ENCODE measurements around the gene ACOXL.

Gene ACOXL

DNA sequence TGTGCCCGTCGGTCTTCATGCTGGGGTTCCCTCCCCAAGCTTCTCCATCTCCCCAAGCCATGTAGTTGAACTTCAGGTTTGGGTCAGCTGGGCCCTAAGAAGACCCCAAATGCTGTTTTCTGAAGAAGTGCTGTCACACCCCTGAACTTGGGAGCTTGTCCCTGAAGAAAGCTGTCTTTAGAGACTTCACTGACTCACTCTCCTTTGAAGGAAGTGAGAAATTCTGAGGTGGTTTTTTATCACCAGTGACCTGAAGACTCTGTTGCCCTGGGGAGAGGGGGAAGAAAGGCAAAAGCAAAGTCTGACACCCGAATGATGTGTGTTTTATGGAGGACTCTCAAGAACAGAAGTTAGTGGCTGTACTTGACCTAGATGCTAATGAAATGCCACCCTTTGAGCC lies 304.8 kb downstream of the ACOXL start:
- H3K4ac ChIP-seq (ENCODE audit: low read depth in 1 of 2, low read length in 2 of 2): no peak overlapping the region
- 88% methylated on average over 3 of the region's 3 CpGs for WGBS
- no peaks in the 10 kb centered on the region for H3K79me1 ChIP-seq (replicated peaks; ENCODE audit: low read length, poor library complexity, severe bottlenecking)
- no peaks in the 10 kb centered on the region for H3K36me3 ChIP-seq (ENCODE audit: control insufficient read depth in 1 of 2, insufficient read depth in 2 of 2, low read depth in 1 of 2, low read length in 2 of 2)
- no peak overlapping the region for H3K23ac ChIP-seq (ENCODE audit: low read length in 2 of 2)
- peaks cover 48 to 70% of the 10 kb centered on the region in 2 experiments for H3K27me3 ChIP-seq (ENCODE audit: control insufficient read depth in 1 of 2, insufficient read depth in 1 of 2, low read length in 2 of 2)
- no peak overlapping the region for H3K18ac ChIP-seq (ENCODE audit: low read depth in 1 of 2, low read length in 2 of 2)
- no peak overlapping the region for H3K27ac ChIP-seq (ENCODE audit: low read length, poor library complexity, severe bottlenecking)
- H2BK12ac ChIP-seq (ENCODE audit: low read length in 2 of 2): no peak overlapping the region
- H3K4me3 ChIP-seq (ENCODE audit: insufficient read depth in 1 of 2, low read depth in 1 of 2, low read length in 2 of 2): no peak overlapping the region
- H2BK15ac ChIP-seq (ENCODE audit: low read depth, poor library complexity, severe bottlenecking): no peak overlapping the region
- H3K9me3 ChIP-seq (ENCODE audit: control insufficient read depth, low read length): no peaks in the 10 kb centered on the region
- no peak overlapping the region for H4K91ac ChIP-seq (ENCODE audit: low read length)
- no peak overlapping the region for H2BK5ac ChIP-seq (ENCODE audit: low read depth, low read length, poor library complexity, severe bottlenecking)
- H3K4me2 ChIP-seq (ENCODE audit: low read length, poor library complexity, severe bottlenecking): no peak overlapping the region
- H3K9ac ChIP-seq (ENCODE audit: low read length): no peak overlapping the region
- no peak for DNase-seq
- H2AK5ac ChIP-seq (ENCODE audit: low read length, severe bottlenecking): no peak overlapping the region
- no peak overlapping the region for H3K14ac ChIP-seq (ENCODE audit: low read length in 2 of 2)
- no peak overlapping the region for H2AFZ ChIP-seq (ENCODE audit: low read depth, low read length)
- H2BK120ac ChIP-seq (ENCODE audit: low read depth, low read length): no peak overlapping the region
- H3K4me1 ChIP-seq (ENCODE audit: control insufficient read depth, insufficient read depth, low read depth, low read length): peaks cover 6% of the 10 kb centered on the region
- no peak overlapping the region for H4K8ac ChIP-seq (ENCODE audit: low read length)

DNA sequence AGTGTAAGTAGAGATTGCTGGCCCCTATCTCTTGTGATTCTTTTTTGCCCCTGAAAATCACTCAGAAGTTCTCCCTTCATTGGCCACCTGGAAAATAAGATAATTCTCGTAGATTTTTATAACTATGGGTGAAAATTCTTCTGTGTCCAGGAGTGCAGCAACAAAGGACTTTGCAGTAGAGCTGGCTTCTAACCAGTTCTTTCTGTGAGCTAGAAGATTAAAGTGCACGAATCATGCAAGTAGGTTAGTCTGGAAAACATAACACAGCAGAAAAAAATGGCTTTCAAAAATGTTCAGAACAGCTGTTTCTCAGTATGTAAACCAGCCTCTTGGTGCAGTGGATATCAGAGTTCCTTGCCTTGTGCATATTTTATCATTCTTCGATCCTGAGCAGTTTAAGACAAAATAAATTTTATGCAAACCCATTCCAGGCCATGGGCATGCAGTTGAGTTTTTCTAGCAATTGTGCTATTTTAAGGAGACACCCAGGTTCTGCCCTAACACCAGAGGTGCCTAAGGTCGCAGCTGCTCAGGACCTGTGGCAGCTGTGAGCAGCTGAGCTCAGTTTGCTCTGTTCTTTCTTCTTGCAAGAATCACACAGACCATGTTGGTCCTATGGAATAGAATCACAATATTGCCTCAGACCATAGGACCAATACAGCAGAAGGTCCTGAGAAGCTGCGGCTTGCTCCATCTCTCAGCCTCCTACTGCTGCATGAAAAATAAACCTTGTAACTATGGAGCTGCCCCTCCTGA lies 307.4 kb downstream of the ACOXL start:
- H3K4me3 ChIP-seq (ENCODE audit: insufficient read depth in 1 of 2, low read depth in 1 of 2, low read length in 2 of 2): no peak overlapping the region
- H3K9ac ChIP-seq (ENCODE audit: low read length): no peak overlapping the region
- H3K14ac ChIP-seq (ENCODE audit: low read length in 2 of 2): no peak overlapping the region

DNA sequence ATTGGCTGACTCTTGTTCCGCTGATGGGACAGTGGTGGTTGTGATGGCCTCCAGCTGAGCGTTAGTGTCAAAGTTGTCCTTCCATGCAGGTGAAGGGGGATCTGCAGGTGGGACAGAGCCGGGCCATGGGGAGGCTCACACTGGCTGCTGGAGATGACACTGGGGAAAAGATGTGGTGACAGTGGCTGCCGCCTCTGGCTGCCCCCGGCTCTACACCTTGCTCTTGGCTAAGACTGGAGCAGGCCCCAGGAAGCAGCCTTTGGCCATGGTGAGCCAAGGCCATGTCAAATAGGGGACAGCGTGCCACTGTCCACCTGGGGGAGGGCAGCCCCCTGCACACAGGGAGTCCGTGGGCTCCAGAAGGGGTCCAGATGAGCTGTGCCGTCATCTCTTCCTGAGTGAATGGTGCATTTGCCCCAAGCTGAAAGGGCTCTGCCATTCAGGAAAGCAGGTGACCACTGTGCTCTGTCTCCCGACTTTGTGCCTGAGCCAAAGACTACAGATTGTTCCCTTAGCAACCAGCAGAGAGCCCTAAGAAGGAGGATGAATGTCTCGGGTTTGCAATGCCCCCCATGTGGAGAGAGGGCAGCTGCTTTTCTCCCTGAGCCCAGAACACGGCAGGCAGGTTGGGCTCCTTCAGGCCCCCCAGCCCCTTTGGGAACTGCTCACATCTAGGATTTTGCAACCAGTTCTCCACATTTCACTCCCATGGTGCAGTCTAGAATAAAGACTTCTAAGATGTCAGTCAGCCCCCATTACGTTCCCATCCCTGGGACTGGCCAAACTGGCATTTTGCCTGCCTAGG lies 309.2 kb downstream of the ACOXL start:
- no peak overlapping the region for H3K14ac ChIP-seq (ENCODE audit: low read length in 2 of 2)
- no peak overlapping the region for H2BK5ac ChIP-seq (ENCODE audit: low read depth, low read length, poor library complexity, severe bottlenecking)
- no peak for DNase-seq

More for the DNA sequence above, 307.4 kb downstream of the ACOXL start:
- H4K8ac ChIP-seq (ENCODE audit: low read length): no peak overlapping the region
- no peaks in the 10 kb centered on the region for H3K4me1 ChIP-seq (ENCODE audit: control insufficient read depth, insufficient read depth, low read depth, low read length)
- DNase-seq: no peak
- H3K23ac ChIP-seq (ENCODE audit: low read length in 2 of 2): no peak overlapping the region
- no peak overlapping the region for H2BK15ac ChIP-seq (ENCODE audit: low read depth, poor library complexity, severe bottlenecking)
- 72% methylated on average over 5 of the region's 5 CpGs for WGBS
- H2AK5ac ChIP-seq (ENCODE audit: low read length, severe bottlenecking): no peak overlapping the region
- H3K4ac ChIP-seq (ENCODE audit: low read depth in 1 of 2, low read length in 2 of 2): no peak overlapping the region
- no peaks in the 10 kb centered on the region for H3K36me3 ChIP-seq (ENCODE audit: control insufficient read depth in 1 of 2, insufficient read depth in 2 of 2, low read depth in 1 of 2, low read length in 2 of 2)
- no peak overlapping the region for H2BK5ac ChIP-seq (ENCODE audit: low read depth, low read length, poor library complexity, severe bottlenecking)
- H2AFZ ChIP-seq (ENCODE audit: low read depth, low read length): no peak overlapping the region
- no peak overlapping the region for H3K4me2 ChIP-seq (ENCODE audit: low read length, poor library complexity, severe bottlenecking)
- no peak overlapping the region for H3K18ac ChIP-seq (ENCODE audit: low read depth in 1 of 2, low read length in 2 of 2)
- no peak overlapping the region for H2BK120ac ChIP-seq (ENCODE audit: low read depth, low read length)
- H3K27me3 ChIP-seq (ENCODE audit: control insufficient read depth in 1 of 2, insufficient read depth in 1 of 2, low read length in 2 of 2): peaks cover 68 to 84% of the 10 kb centered on the region in 2 experiments
- no peaks in the 10 kb centered on the region for H3K79me1 ChIP-seq (replicated peaks; ENCODE audit: low read length, poor library complexity, severe bottlenecking)
- no peak overlapping the region for H3K27ac ChIP-seq (ENCODE audit: low read length, poor library complexity, severe bottlenecking)
- no peak overlapping the region for H2BK12ac ChIP-seq (ENCODE audit: low read length in 2 of 2)
- H4K91ac ChIP-seq (ENCODE audit: low read length): no peak overlapping the region
- H3K9me3 ChIP-seq (ENCODE audit: control insufficient read depth, low read length): no peaks in the 10 kb centered on the region

DNA sequence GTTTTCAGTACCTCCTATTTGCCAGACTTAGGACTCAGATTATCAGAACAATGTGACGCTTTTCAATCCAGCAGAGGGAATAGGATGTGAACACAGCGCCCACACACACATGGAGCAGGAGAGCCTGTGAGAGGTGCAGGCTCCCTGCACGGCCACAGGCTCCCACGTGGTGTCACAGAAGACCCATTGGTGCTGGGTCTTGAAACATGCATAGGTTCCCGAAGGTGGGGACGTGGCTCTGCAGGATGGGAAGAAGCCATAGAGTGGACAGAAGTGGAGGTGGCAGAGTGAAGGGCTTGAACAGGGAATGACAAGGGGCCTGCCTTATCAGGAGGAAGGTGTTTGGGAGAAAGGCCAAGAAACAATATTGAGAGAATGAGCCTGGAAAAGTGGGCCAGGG lies 309.9 kb downstream of the ACOXL start:
- H2BK12ac ChIP-seq (ENCODE audit: low read length in 2 of 2): no peak overlapping the region
- no peaks in the 10 kb centered on the region for H3K9me3 ChIP-seq (ENCODE audit: control insufficient read depth, low read length)
- H4K91ac ChIP-seq (ENCODE audit: low read length): no peak overlapping the region
- no peaks in the 10 kb centered on the region for H3K36me3 ChIP-seq (ENCODE audit: control insufficient read depth in 1 of 2, insufficient read depth in 2 of 2, low read depth in 1 of 2, low read length in 2 of 2)
- no peak overlapping the region for H2BK5ac ChIP-seq (ENCODE audit: low read depth, low read length, poor library complexity, severe bottlenecking)
- no peak overlapping the region for H3K27ac ChIP-seq (ENCODE audit: low read length, poor library complexity, severe bottlenecking)
- no peak overlapping the region for H3K18ac ChIP-seq (ENCODE audit: low read depth in 1 of 2, low read length in 2 of 2)
- WGBS: 75% methylated on average over 6 of the region's 6 CpGs
- no peak overlapping the region for H3K4me3 ChIP-seq (ENCODE audit: insufficient read depth in 1 of 2, low read depth in 1 of 2, low read length in 2 of 2)
- H3K4me1 ChIP-seq (ENCODE audit: control insufficient read depth, insufficient read depth, low read depth, low read length): no peaks in the 10 kb centered on the region
- H3K9ac ChIP-seq (ENCODE audit: low read length): no peak overlapping the region
- no peak for DNase-seq
- H2BK15ac ChIP-seq (ENCODE audit: low read depth, poor library complexity, severe bottlenecking): no peak overlapping the region
- no peak overlapping the region for H3K23ac ChIP-seq (ENCODE audit: low read length in 2 of 2)
- H3K27me3 ChIP-seq (ENCODE audit: control insufficient read depth in 1 of 2, insufficient read depth in 1 of 2, low read length in 2 of 2): peaks cover 63 to 84% of the 10 kb centered on the region in 2 experiments
- no peak overlapping the region for H2BK120ac ChIP-seq (ENCODE audit: low read depth, low read length)
- no peak overlapping the region for H3K4me2 ChIP-seq (ENCODE audit: low read length, poor library complexity, severe bottlenecking)
- H4K8ac ChIP-seq (ENCODE audit: low read length): no peak overlapping the region
- no peak overlapping the region for H2AK5ac ChIP-seq (ENCODE audit: low read length, severe bottlenecking)
- no peak overlapping the region for H3K4ac ChIP-seq (ENCODE audit: low read depth in 1 of 2, low read length in 2 of 2)
- no peaks in the 10 kb centered on the region for H3K79me1 ChIP-seq (replicated peaks; ENCODE audit: low read length, poor library complexity, severe bottlenecking)
- H3K14ac ChIP-seq (ENCODE audit: low read length in 2 of 2): no peak overlapping the region
- no peak overlapping the region for H2AFZ ChIP-seq (ENCODE audit: low read depth, low read length)

More for the DNA sequence above, 309.2 kb downstream of the ACOXL start:
- H3K4me1 ChIP-seq (ENCODE audit: control insufficient read depth, insufficient read depth, low read depth, low read length): no peaks in the 10 kb centered on the region
- H3K23ac ChIP-seq (ENCODE audit: low read length in 2 of 2): no peak overlapping the region
- H3K4me2 ChIP-seq (ENCODE audit: low read length, poor library complexity, severe bottlenecking): no peak overlapping the region
- no peak overlapping the region for H2BK15ac ChIP-seq (ENCODE audit: low read depth, poor library complexity, severe bottlenecking)
- no peak overlapping the region for H3K4ac ChIP-seq (ENCODE audit: low read depth in 1 of 2, low read length in 2 of 2)
- WGBS: 86% methylated on average over 12 of the region's 12 CpGs
- H2BK12ac ChIP-seq (ENCODE audit: low read length in 2 of 2): no peak overlapping the region
- H2AK5ac ChIP-seq (ENCODE audit: low read length, severe bottlenecking): no peak overlapping the region
- no peaks in the 10 kb centered on the region for H3K9me3 ChIP-seq (ENCODE audit: control insufficient read depth, low read length)
- peaks cover 61 to 84% of the 10 kb centered on the region in 2 experiments for H3K27me3 ChIP-seq (ENCODE audit: control insufficient read depth in 1 of 2, insufficient read depth in 1 of 2, low read length in 2 of 2)
- no peaks in the 10 kb centered on the region for H3K36me3 ChIP-seq (ENCODE audit: control insufficient read depth in 1 of 2, insufficient read depth in 2 of 2, low read depth in 1 of 2, low read length in 2 of 2)
- H3K18ac ChIP-seq (ENCODE audit: low read depth in 1 of 2, low read length in 2 of 2): no peak overlapping the region
- no peak overlapping the region for H4K8ac ChIP-seq (ENCODE audit: low read length)
- no peak overlapping the region for H3K27ac ChIP-seq (ENCODE audit: low read length, poor library complexity, severe bottlenecking)
- no peak overlapping the region for H3K9ac ChIP-seq (ENCODE audit: low read length)
- no peak overlapping the region for H2BK120ac ChIP-seq (ENCODE audit: low read depth, low read length)
- no peak overlapping the region for H4K91ac ChIP-seq (ENCODE audit: low read length)
- H2AFZ ChIP-seq (ENCODE audit: low read depth, low read length): no peak overlapping the region
- no peak overlapping the region for H3K4me3 ChIP-seq (ENCODE audit: insufficient read depth in 1 of 2, low read depth in 1 of 2, low read length in 2 of 2)
- H3K79me1 ChIP-seq (replicated peaks; ENCODE audit: low read length, poor library complexity, severe bottlenecking): no peaks in the 10 kb centered on the region

Data from mesenchymal stem cell (in vitro differentiated cells and primary cell).